ENCODE measurements around the gene FKBP8. TPM values are rescaled to one million over a fixed set of nuclear protein-coding genes. Genes with fewer than 3 reads are reported as not detected.
A peak's percentile ranks its signal among the peaks of the same experiment; 100 is the strongest.

The FKBP8 gene
- total and polyA plus RNA-seq, 2 experiments from 2014 or later: 183 to 247 TPM

DNA sequence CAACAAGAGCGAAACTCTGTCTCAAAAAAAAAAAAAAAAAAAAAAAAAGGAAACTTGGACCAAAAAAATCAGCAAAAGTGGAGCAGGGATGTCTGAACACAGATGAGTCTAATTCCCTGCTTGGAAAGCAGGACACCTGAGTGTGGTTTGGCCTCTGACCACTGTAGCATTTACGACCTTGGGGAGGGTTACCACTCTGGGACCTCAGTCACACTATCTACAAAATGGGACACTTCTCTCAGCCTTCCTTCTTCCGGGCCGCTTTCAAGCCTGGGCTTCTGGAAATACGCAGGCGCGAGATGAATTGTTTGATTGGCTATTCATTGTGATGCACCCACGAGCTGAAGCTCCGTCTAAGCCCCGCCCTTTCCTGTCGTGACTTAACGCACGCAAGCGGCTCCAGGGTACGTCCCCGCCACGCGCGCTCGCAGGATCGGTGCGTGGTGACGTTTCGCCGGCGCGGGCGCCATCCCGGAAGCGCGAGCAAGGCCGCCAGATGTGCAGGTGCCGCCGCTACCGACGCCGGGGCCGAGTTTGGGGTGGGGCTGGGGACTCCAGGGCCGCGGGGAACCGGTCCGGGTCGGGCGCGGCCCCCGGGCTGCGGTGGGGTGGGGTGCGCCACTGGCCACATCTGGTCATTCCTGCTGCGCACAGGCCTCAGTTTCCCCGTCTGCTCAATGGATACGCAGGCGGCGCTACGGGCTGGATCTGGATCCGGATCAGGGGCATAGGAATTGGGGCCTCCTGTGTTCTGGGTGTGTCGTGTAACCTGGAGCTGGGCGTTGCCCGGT, 14.2 kb upstream of the FKBP8 start, which contains the start of gene KXD1:
KXD1 (plus strand) TSS at position 460 of the 791 bp plus-strand sequence. CDS start 4,187 bp downstream, outside the sequence.
- Histone ChIP-seq H3K4me1 (ENCODE audit: insufficient read depth) (peaks cover 6% of the 10 kb centered on the region), H3K27ac (peak within 1 kb of the TSS; percentile 89), H3K27me3 (no peaks in the 10 kb centered on the region), H3K4me3 (peak within 1 kb of the TSS; percentile 75), H3K9me2 (replicated peaks; ENCODE audit: insufficient read depth) (no peaks in the 10 kb centered on the region), H4K20me1 (ENCODE audit: insufficient read depth, poor library complexity, severe bottlenecking) (peaks cover 2% of the 10 kb centered on the region), H3K79me2 (peaks cover 32% of the 10 kb centered on the region), H3K36me3 (replicated peaks; ENCODE audit: insufficient read depth, low read depth) (no peaks in the 10 kb centered on the region), H3K4me2 (peak within 1 kb of the TSS; percentile 93), H3K9me3 (ENCODE audit: low read depth) (no peaks in the 10 kb centered on the region), H2AFZ (peak within 1 kb of the TSS; percentile 60)
- WGBS (ENCODE audit: low lambda C conversion rate, missing lambda C conversion rate): 1% methylated on average over 45 of the region's 58 CpGs
- peak; percentile 98 for DNase-seq (ENCODE audit: low spot score)
- no peak for TF ChIP-seq EZH2 (IDR thresholded peaks at IDR 0.05; ENCODE audit: borderline replicate concordance)
- TF ChIP-seq EZH2phosphoT487 (IDR thresholded peaks at IDR 0.05; ENCODE audit: low read depth, severe bottlenecking, unreplicated experiment): no peak
- TF ChIP-seq, protein P1, sequence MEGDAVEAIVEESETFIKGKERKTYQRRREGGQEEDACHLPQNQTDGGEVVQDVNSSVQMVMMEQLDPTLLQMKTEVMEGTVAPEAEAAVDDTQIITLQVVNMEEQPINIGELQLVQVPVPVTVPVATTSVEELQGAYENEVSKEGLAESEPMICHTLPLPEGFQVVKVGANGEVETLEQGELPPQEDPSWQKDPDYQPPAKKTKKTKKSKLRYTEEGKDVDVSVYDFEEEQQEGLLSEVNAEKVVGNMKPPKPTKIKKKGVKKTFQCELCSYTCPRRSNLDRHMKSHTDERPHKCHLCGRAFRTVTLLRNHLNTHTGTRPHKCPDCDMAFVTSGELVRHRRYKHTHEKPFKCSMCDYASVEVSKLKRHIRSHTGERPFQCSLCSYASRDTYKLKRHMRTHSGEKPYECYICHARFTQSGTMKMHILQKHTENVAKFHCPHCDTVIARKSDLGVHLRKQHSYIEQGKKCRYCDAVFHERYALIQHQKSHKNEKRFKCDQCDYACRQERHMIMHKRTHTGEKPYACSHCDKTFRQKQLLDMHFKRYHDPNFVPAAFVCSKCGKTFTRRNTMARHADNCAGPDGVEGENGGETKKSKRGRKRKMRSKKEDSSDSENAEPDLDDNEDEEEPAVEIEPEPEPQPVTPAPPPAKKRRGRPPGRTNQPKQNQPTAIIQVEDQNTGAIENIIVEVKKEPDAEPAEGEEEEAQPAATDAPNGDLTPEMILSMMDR (IDR thresholded peaks at IDR 0.05; ENCODE audit: poor library complexity): no peak

DNA sequence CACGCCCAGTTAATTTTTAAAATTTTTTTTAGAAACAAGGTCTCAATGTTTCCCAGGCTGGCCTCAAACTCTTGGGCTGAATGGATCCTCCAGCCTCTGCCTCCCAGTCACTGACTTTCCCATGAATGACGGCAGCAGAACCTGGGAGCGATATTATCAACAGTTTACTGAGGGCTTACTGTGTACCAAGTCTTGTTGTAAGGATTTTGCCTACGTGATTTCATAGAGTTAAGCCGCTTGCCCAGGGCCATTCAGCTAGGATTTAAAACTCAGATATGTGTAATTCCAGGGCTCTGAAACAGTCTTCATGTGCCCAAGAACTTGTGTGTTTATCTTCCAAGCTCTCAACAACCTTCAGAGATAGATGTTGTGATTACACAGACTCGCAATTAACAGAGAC, 8.3 kb upstream of the FKBP8 start:
- Histone ChIP-seq H3K9me2 (replicated peaks; ENCODE audit: insufficient read depth) (no peaks in the 10 kb centered on the region), H2AFZ (no peak overlapping the region), H3K27me3 (no peaks in the 10 kb centered on the region), H3K36me3 (replicated peaks; ENCODE audit: insufficient read depth, low read depth) (no peaks in the 10 kb centered on the region), H3K4me1 (ENCODE audit: insufficient read depth) (no peaks in the 10 kb centered on the region), H4K20me1 (ENCODE audit: insufficient read depth, poor library complexity, severe bottlenecking) (no peaks in the 10 kb centered on the region), H3K27ac (no peak overlapping the region), H3K79me2 (no peaks in the 10 kb centered on the region), H3K4me2 (no peak overlapping the region), H3K4me3 (no peak overlapping the region), H3K9me3 (ENCODE audit: low read depth) (no peaks in the 10 kb centered on the region)
- DNase-seq (ENCODE audit: low spot score): peak; percentile 47
- WGBS (ENCODE audit: low lambda C conversion rate, missing lambda C conversion rate): 47% methylated on average over 6 of the region's 6 CpGs
- TF ChIP-seq, protein P1 (IDR thresholded peaks at IDR 0.05; ENCODE audit: poor library complexity): no peak
- TF ChIP-seq EZH2 (IDR thresholded peaks at IDR 0.05; ENCODE audit: borderline replicate concordance): no peak
- TF ChIP-seq EZH2phosphoT487 (IDR thresholded peaks at IDR 0.05; ENCODE audit: low read depth, severe bottlenecking, unreplicated experiment): no peak

- H3K36me3 ChIP-seq (replicated peaks; ENCODE audit: insufficient read depth, low read depth): no peaks in the 10 kb centered on the region
Observed at GRCh38 chr19:18543814-18544475, 572 bp upstream of the FKBP8 start.

More at GRCh38 chr19:18543814-18544475, 572 bp upstream of the FKBP8 start:
- Histone ChIP-seq H3K9me2 (replicated peaks; ENCODE audit: insufficient read depth) (no peaks in the 10 kb centered on the region), H2AFZ (peak overlapping the region; percentile 57), H3K79me2 (peaks cover 12% of the 10 kb centered on the region), H3K4me3 (no peak overlapping the region), H3K4me2 (peak overlapping the region; percentile 87), H4K20me1 (ENCODE audit: insufficient read depth, poor library complexity, severe bottlenecking) (no peaks in the 10 kb centered on the region), H3K27me3 (no peaks in the 10 kb centered on the region), H3K4me1 (ENCODE audit: insufficient read depth) (peaks cover 7% of the 10 kb centered on the region), H3K27ac (peak overlapping the region; percentile 41), H3K9me3 (ENCODE audit: low read depth) (no peaks in the 10 kb centered on the region)
- 12% methylated on average over 12 of the region's 12 CpGs for WGBS (ENCODE audit: low lambda C conversion rate, missing lambda C conversion rate)
- no peak for TF ChIP-seq EZH2 (IDR thresholded peaks at IDR 0.05; ENCODE audit: borderline replicate concordance)
- TF ChIP-seq, protein P1 (IDR thresholded peaks at IDR 0.05; ENCODE audit: poor library complexity): no peak
- no peak for TF ChIP-seq EZH2phosphoT487 (IDR thresholded peaks at IDR 0.05; ENCODE audit: low read depth, severe bottlenecking, unreplicated experiment)
- peak; percentile 85 for DNase-seq (ENCODE audit: low spot score)
